Transverse colon (tissue), 4 donors: ENCODE data around the gene CD8A.

Source experiments
- EP300 ChIP-seq: sonication (generic); formaldehyde crosslinking; IDR thresholded peaks from one replicate; pipeline ENCODE4 v1.6.1; 2017; ENCODE audit warnings: antibody characterized with exemption, low read depth
- POLR2A ChIP-seq: fragments of 450-650 bp; IDR thresholded peaks from one replicate; pipeline ENCODE4 v1.6.1; 2016; ENCODE audit warnings: antibody characterized with exemption, mild to moderate bottlenecking, moderate library complexity
- POLR2AphosphoS5 ChIP-seq, 3 donors: sonication (generic); formaldehyde crosslinking; IDR thresholded peaks; one replicate each; pipeline ENCODE4 v1.6.1; 2016; ENCODE audit warnings: antibody characterized with exemption in 3 of 3
- TF ChIP-seq, protein P1 (sequence below), 5 experiments: fragments of 200-600 bp in 3 of 5; fragments of 450-650 bp in 2 of 5; sonication (generic) in 3 of 5; IDR thresholded peaks; 1 replicate in 2 of 5; 2 replicates in 3 of 5; pipeline ENCODE4 v1.5.1; 2016 to 2017; ENCODE audit warnings: antibody characterized with exemption in 5 of 5, inconsistent platforms in 3 of 5, mild to moderate bottlenecking in 2 of 5, moderate library complexity in 1 of 5

DNA sequence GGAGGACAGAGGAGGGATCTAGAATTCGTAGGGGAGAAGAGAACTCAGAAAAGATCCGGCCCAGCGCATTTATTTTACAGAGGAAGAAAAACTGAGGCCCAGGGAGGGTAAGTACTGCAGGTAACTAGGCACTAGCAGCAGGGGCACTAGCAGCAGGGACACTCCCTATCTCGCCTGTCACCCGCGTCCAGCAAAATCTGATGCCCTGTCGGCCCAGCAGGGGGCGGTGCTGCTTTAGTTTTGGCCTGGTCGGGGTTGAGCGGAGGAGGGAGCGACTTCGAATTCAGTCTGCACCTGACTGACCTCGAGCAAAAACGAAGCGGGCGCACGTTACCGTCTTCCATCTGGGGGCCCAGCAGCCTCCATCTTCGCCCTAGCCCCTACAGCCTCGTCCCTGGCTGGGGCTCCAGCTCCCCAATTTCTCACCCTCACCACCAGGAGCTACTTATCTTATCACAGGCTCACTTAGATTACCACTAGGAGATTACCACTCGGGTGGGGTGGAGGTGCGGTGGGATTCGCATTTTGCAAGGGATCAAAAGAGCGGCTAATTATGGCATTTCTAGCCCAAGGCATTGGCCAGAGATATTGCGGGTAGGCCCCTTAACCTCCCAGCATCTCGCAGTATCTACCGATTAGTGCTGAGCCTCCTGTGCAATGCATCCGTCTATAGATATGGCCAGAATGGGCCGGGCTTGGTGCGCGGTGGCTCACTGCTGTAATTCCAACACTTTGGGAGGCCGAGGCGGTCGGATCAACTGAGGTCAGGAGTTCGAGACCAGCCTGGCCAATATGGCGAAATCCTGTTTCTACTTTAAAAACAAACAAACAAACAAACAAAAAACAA, 17.8 kb upstream of the CD8A start:
- TF ChIP-seq, protein P1, sequence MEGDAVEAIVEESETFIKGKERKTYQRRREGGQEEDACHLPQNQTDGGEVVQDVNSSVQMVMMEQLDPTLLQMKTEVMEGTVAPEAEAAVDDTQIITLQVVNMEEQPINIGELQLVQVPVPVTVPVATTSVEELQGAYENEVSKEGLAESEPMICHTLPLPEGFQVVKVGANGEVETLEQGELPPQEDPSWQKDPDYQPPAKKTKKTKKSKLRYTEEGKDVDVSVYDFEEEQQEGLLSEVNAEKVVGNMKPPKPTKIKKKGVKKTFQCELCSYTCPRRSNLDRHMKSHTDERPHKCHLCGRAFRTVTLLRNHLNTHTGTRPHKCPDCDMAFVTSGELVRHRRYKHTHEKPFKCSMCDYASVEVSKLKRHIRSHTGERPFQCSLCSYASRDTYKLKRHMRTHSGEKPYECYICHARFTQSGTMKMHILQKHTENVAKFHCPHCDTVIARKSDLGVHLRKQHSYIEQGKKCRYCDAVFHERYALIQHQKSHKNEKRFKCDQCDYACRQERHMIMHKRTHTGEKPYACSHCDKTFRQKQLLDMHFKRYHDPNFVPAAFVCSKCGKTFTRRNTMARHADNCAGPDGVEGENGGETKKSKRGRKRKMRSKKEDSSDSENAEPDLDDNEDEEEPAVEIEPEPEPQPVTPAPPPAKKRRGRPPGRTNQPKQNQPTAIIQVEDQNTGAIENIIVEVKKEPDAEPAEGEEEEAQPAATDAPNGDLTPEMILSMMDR (IDR thresholded peaks at IDR 0.05), result peak; percentile 87 to 96 (median 89)
- TF ChIP-seq POLR2A (no peak), EP300 (no peak), POLR2AphosphoS5 (IDR thresholded peaks at IDR 0.05) (no peak)
